ENCODE data around the gene KAT2B.

KAT2B gene

GRCh38 chr3:20197775-20198174 lies 157.5 kb downstream of the KAT2B start:
- H3K27me3 ChIP-seq (ENCODE audit: insufficient read depth, low read depth): no peaks in the 10 kb centered on the region
- no peaks in the 10 kb centered on the region for H4K20me1 ChIP-seq (ENCODE audit: insufficient read depth)
- H2AFZ ChIP-seq (ENCODE audit: low read depth): no peak overlapping the region
- H3K4me3 ChIP-seq (IDR thresholded peaks at IDR 0.05; ENCODE audit: insufficient read depth, low read depth, low read length): no peak overlapping the region
- no peak overlapping the region for H3K27ac ChIP-seq
- H3K79me2 ChIP-seq (ENCODE audit: insufficient read depth, low read depth): no peaks in the 10 kb centered on the region
- H3K9ac ChIP-seq: no peak overlapping the region
- H3K4me2 ChIP-seq: no peak overlapping the region
- TF ChIP-seq CTCF (conservative IDR thresholded peaks at IDR 0.05; ENCODE audit: low read depth, low read length): no peak
- H3K4me1 ChIP-seq (ENCODE audit: low read depth, poor library complexity, severe bottlenecking): no peaks in the 10 kb centered on the region
- H3K36me3 ChIP-seq (ENCODE audit: insufficient read depth): no peaks in the 10 kb centered on the region

GRCh38 chr3:20201143-20201542 lies 160.9 kb downstream of the KAT2B start:
- Histone ChIP-seq H3K9ac (no peak overlapping the region), H3K27me3 (ENCODE audit: insufficient read depth, low read depth) (no peaks in the 10 kb centered on the region), H3K27ac (no peak overlapping the region), H3K4me1 (ENCODE audit: low read depth, poor library complexity, severe bottlenecking) (no peaks in the 10 kb centered on the region), H3K36me3 (ENCODE audit: insufficient read depth) (no peaks in the 10 kb centered on the region), H3K79me2 (ENCODE audit: insufficient read depth, low read depth) (no peaks in the 10 kb centered on the region), H3K4me3 (IDR thresholded peaks at IDR 0.05; ENCODE audit: insufficient read depth, low read depth, low read length) (no peak overlapping the region), H4K20me1 (ENCODE audit: insufficient read depth) (no peaks in the 10 kb centered on the region), H2AFZ (ENCODE audit: low read depth) (no peak overlapping the region), H3K4me2 (no peak overlapping the region)
- TF ChIP-seq CTCF (conservative IDR thresholded peaks at IDR 0.05; ENCODE audit: low read depth, low read length): no peak
